VCaP (cell line): ENCODE data around the gene SEMA4G.

Source experiments
- H3K27ac ChIP-seq: fragments of 450-650 bp; 2 replicates; pipeline ENCODE4 v1.5.1; 2017
- TF ChIP-seq, protein P1 (sequence below): fragments of 450-650 bp; conservative IDR thresholded peaks from 2 replicates; pipeline ENCODE4 v1.5.1; 2017; ENCODE audit warnings: mild to moderate bottlenecking, moderate library complexity

The SEMA4G gene

DNA sequence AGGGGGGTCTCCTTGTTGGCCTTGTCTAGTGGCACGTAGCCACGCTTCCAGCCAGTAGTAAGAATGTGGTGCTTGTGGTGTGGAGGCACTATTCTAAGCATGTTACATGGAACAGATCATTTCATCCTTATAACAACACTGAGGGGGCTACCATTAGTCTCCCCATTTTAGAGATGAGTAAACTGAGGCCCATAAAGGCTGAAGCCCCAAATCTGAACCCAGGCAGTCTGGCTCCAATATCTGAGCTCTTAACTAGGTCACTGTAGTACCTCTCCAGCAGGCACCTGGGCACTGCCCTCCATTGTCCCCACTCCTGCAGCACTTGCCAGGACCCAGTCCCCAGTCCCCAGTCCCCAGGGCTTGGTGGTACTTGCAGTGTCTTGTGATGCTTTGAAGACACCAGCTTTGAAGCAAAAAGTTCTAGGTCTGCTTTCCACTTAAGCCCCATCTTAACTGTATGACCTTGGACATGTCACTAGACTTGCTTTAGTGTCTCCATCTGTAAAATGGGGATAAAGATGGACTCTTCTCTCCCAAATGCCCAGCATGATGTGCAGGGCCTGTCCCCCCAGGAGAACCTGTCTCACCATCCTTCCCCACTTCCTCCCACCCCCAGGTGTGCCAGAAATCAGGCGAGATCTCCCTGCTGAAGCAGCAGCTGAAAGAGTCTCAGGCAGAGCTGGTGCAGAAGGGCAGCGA is 36.7 kb downstream of the SEMA4G start:
- H3K27ac ChIP-seq, result no peak overlapping the region
- TF ChIP-seq, protein P1, sequence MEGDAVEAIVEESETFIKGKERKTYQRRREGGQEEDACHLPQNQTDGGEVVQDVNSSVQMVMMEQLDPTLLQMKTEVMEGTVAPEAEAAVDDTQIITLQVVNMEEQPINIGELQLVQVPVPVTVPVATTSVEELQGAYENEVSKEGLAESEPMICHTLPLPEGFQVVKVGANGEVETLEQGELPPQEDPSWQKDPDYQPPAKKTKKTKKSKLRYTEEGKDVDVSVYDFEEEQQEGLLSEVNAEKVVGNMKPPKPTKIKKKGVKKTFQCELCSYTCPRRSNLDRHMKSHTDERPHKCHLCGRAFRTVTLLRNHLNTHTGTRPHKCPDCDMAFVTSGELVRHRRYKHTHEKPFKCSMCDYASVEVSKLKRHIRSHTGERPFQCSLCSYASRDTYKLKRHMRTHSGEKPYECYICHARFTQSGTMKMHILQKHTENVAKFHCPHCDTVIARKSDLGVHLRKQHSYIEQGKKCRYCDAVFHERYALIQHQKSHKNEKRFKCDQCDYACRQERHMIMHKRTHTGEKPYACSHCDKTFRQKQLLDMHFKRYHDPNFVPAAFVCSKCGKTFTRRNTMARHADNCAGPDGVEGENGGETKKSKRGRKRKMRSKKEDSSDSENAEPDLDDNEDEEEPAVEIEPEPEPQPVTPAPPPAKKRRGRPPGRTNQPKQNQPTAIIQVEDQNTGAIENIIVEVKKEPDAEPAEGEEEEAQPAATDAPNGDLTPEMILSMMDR, result no peak

GRCh38 chr10:101006593-101007098 is 37.3 kb downstream of the SEMA4G start:
- TF ChIP-seq, protein P1, result no peak
- no peak overlapping the region for H3K27ac ChIP-seq

- H3K27ac ChIP-seq, result no peak overlapping the region
- TF ChIP-seq, protein P1, result no peak
Observed at GRCh38 chr10:101007099-101007711, 37.9 kb downstream of the SEMA4G start.

DNA sequence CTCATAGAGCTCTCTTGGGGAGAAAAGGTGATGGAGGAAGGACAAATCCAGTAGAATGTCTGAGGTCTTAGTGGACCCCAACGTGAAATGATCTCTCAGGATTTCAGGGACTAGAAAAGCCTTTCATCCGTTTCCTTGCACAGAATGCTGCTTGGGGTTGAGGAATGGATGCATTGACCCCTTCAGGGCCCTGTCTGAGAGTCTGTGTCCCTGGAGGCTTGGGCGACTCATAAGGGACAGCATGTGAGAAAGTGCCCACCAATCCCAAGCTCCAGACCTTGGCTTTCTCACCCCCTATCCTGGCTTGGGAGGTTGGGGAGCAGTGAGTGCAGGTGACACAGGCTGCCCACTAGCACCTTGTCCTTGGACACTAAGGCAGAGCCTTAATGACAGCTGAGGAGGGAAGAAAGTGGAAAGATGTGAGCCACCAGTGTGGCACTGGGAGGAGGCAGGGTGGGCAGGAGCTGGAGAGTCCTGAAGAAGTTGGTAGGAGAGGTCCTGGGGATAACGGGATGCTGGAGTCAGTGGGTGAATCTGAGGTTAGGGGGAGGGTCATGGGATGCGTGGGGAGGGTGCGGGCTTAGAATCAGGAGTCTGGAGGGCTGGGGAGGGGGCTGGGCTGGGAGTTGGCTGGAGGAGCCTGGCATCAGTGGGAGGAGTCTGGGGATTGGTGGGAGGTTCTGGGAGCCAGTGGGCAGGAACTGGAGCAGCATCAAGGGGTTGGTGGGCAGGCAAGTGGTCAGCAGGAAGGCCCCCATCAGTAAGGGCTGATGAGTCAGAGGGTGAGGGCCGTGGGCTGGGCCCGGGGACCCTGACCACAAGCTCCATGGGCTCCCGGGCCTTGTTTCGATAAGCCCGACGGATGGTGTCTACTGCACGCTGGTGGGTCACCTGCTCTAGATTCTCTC is 38.9 kb downstream of the SEMA4G start:
- H3K27ac ChIP-seq, result no peak overlapping the region
- TF ChIP-seq, protein P1, result no peak

DNA sequence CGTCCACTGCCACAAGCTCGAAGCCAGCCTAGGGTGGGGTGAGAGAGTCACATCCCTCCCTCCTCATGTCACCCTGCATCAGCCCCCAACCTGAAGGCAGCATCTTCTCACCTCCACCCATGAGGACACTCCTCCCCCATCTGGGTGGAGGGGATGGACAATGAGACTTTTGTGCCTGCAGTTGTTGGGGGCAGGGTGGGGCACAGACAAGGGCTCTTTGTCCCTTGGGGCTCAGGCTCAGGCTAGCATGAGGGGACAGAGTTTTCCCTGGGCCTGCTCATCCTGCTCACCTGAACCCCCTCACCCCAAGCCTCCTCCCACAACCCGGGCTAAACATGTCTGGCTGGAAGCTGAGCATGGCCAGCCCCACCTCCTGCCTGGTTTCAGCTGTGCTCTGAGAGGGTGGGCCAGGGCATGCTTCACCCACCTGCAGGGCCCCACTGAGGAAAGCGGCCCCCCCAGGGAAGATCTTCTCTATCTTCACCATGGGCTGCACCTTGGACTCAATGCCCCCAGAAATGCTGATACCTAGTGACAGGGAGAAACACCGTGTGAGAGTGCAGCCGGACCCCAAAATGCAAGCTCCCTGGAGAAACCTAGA is 39.6 kb downstream of the SEMA4G start:
- TF ChIP-seq, protein P1, result no peak
- H3K27ac ChIP-seq, result no peak overlapping the region

DNA sequence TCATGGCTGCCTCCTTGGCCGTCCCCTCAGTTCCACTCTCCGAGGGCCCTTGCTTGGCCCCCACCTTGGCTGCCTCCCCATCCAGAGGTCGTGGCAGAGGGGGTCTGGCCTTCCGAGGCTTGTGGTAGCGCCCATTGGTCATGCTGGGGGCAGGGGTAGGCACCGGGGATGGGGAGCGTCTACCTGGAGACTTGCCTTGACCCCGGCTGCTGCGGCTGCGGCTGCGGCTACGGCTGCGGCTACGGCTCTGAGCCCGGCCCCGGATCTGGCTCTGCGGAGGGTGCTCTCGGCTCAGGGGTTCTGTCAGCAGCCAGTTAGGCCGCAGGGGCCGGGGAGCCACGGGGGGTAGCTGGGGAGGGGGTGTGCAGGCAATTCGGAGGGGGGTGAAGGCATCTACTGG is 41.0 kb downstream of the SEMA4G start:
- TF ChIP-seq, protein P1, result no peak
- no peak overlapping the region for H3K27ac ChIP-seq
